SH-SY5Y (cell line): ENCODE results near the gene ADCYAP1R1.

ENCODE experiments used
- GATA2 ChIP-seq: IDR thresholded peaks from 2 replicates; pipeline ENCODE4 v1.6.1; 2011; ENCODE audit warnings: mild to moderate bottlenecking, low read depth, low read length
- GATA3 ChIP-seq: IDR thresholded peaks from 2 replicates; pipeline ENCODE4 v1.6.1; 2011; ENCODE audit warnings: low read depth, mild to moderate bottlenecking, low read length, moderate library complexity

ADCYAP1R1 gene

DNA sequence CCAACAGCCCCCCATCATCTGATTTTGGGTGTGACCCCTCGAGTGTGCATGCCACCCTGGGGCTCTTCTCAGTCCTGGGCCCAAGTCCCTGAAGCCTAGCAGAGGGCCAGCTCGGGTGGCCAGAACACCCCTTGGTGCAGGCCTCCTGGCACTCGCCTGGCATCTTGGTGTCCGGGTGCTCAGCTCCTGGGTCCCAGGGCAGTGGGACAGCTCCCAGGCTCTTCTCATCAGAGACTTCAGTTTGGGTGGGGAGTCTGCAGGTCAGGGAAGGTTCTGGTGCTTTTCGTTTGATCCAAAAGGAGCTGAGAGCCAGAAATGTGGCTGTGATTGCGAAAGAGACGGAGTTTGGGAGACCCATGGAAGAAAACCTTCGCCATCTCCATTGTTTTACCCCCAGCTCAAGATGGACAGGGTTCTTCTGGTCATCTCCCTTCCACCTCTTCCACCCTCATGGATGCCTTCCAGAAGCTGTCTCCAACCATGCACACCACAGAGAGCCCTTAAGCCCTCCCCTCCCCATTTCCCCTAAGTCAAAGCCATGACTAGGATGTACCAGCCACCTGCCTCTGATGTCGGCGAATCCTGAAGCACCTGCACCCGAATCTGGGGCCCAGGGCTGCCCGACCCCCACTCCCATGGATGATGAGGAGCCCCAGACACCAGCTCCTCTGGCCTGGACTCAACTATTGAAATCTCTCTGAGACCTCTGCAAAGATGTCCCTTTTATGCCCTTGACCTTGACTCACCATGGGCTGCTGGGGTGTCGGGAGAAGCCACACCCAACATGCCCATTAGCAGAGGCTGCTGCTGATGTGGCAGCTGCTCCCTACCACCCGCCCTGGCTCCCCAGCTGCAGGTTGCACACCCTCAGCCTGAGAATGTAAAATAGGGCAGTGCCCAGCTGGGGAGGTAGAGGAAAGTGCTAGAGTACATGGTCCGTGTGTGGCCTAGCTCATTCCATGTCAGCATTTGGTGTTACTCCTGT, 55.3 kb downstream of the ADCYAP1R1 start:
- TF ChIP-seq GATA2 (no peak), GATA3 (no peak)

DNA sequence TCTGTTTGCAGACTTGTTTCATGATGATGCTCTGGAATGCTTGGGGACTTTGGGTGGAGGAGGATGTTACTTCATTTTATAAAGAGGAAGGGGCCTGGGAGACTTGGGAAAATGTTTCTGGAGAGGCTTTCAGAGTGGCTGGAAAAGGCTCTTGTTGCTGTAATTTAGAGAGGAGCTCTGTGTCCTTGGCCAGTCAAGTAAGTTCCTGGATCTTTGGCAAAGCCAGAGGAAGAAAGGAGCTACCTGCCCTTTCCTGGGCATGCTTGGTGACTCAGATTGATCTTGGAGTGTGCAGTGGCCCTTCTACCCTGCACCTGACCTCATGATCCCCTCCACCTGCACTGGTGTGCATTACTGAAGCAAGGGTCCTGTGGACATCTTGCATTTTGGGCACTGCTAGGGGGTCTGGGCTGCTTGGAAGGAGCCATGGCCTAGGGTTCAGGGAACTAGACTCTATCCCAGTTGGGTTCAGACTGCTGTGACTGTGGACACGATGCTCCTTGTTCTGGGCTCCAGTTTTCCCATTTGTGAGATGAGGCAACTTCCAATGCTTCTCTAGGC, 56.1 kb downstream of the ADCYAP1R1 start:
- TF ChIP-seq GATA2 (no peak), GATA3 (no peak)

DNA sequence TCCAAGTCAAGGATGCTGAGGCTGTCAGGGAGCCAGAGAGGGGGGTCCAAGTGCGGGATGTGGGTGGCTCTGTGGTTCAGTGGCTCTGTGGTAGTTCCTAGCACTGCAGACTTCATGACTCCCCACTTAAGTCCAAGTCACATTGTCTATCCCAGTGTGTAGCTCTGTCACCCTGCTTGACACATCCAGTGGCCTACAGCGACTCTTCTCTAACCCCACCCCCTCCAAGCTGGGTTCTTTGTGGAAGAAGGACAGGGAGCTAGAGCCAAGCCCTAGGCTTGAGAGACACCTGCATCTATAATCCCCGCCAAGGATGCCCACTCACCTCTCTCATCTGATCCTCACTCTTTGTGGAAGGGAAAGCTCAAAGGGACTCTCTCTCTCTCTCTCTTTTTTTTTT, 57.6 kb downstream of the ADCYAP1R1 start:
- TF ChIP-seq GATA3 = no peak
- no peak for TF ChIP-seq GATA2

DNA sequence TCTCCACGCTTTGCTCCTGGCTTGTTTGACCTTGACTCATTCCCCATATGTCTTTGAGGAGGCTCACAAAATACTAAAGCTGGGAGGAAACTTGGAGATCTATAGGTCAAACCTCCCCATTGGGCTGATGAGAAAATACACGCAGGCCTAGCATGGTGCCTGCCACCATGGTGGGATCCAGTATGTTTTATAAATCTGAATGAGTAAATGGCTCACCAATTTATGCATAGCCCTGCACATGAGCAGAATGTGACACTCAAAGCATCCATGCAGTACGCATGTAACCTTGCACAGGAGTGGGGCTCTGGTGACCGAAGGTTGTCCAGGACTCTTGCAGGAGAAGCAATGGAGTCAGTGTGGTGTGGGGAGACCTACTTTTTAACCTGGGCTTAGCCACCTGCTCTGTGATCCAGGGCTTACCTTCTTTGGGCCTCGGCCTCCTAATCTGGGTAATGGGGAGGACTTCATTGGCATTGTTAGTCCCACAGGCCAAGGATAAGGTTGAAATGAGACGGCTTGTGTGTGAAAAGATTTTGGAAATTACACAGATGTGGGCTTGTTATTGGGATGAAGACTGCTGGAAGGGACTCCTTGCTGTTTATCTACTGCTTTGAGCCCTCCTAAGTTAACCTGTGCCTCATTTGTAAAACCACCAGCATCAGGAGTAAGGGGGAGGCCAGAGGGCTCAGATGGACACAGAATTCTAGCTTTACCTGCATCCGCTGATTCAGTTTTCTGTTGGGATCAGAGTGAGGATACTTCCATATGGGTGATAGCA, 58.4 kb downstream of the ADCYAP1R1 start:
- TF ChIP-seq GATA3 = no peak
- TF ChIP-seq GATA2 = no peak

DNA sequence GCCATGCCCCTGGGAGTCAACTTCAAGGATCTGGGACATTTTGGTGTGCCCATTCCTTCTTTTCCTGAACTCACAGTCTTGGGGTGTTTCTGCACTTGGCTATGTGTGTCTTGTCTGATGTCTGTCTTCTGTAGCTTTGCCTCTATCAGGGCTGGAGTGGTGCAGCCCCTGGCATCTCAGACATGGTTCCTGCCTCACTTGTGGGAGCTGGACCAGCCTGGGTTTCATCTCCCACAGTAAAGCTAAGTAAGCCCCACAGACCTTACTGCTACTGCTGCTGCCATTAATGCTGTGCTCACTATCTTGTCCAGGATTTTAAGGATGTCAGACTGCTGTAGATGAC, 59.0 kb downstream of the ADCYAP1R1 start:
- TF ChIP-seq GATA2 (no peak), GATA3 (no peak)

DNA sequence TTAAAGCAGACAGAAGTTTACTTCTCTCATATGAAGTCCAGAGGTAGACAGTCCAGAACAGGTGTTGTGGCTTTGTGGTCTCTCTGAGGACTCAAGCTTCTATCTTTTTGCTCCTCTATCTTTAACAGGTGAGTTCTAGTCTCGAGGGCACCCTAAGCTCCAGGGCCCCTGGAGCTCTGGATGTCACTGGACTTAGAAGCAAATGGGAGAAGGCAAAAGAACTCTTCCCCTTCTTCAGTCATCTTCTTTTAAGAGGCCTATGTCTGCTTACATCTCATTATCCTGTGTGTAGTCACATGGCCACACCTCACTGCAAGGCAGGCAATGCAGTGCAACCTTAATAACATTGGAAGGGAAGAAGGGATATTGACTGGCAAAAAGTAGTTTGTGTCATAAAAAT, 61.6 kb downstream of the ADCYAP1R1 start:
- TF ChIP-seq GATA3 (no peak), GATA2 (no peak)

DNA sequence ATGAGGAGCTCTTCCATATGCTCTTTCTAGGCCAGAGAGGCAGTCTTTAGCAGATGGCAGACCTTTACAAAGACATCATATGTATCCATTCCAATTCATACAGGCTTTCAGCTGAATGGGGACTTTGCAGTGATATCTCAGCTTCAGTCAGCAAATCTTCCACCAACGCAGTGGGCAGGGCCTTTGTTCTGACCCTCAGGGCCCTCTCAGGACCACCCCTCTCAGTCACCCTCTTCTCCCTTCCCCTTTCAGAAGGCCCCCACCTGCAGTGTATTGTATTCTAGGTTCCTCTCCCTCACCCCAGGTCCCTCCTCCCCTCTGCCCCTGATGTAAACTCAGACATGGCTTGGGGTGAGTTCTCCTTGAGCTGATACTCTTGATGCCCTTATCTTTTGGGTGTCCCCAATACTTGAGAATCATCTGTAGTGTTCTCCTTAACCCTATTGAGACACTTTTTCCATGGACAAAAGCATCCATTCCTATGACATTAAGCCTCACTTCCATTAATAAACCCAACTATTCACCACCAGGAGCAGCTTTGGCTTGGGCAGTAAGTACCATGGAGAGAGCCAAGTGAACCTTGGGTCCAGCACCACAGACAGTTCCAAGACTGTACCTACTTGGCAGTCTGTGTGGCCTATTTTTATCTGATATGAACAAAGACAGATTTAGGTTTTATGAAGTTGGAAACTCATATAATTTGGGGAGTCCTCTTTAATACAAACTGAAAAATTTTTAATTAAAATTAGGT, 62.7 kb downstream of the ADCYAP1R1 start:
- TF ChIP-seq GATA2 (no peak), GATA3 (no peak)

DNA sequence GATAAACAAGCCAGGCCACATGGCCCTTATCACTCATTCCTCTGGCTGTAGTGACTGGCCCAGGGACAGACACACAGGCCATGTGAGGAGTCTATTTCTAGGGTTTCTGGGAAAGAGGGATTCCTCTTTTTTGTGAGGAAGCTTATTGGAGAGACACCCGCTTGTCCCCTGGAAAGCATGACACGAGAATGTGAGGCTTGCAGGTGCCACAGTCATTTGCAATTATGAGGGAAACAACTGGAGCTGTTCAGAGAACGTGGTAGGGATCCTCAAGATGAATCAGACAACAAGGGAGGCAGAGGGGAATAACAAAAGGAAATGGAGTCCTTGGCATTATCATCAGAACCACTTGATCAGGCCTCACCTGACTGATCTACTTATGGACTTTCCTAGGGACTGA, 64.5 kb downstream of the ADCYAP1R1 start:
- TF ChIP-seq GATA2 (no peak), GATA3 (no peak)

DNA sequence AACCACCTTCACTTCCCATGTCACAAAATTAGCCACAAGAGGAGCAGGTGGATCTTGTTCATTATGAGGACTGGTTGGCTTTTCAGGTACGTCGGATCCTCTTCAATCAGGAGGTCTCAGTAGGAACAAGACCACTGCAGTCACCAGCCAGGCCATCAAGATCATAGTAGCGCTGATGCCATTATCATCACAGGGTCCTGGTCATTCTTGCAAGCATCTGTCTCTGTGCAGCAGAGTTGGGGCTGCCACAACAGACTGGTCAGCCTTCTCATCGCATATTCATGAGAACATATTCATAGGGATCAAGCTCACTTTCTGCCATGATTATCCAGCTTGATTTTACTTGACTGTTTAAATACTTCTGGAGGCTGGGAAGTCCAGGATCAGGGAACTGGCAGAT, 67.1 kb downstream of the ADCYAP1R1 start:
- TF ChIP-seq GATA3 (no peak), GATA2 (no peak)

DNA sequence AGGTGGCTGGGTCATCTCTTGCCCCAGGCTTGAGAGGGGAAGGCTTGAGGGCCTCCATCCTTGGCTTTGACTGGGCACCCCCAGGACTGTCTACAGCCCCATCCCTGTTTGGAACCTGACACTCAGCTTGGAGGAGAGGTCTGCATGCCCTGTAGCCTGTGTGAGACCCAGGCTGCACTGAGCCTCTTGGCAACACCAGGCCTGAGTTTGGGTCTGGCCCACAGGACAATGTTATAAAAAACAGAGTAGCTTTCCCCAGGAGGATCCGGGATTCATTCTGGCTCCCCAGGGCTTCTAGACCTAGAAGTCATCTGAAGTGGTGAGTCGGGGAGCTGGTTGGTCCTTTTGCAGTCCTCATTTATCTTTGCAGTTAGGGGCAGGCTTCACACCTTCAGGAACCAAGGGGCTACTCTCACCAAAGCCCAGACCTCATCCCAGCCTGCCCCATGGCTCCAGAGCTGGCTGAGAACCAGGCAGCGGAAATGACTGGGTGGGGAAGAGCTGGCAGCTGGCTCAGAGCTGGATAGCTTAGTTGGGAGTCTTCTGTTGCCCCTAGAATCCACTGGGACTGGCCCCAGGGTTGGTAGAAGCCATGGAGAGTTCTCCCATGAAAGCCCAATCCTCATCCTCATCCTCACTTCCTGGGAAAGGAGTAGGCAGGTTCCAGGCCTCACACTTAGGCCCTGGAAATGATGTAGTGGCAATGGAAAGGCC, 68.8 kb downstream of the ADCYAP1R1 start:
- TF ChIP-seq GATA3 = no peak
- TF ChIP-seq GATA2 = no peak

DNA sequence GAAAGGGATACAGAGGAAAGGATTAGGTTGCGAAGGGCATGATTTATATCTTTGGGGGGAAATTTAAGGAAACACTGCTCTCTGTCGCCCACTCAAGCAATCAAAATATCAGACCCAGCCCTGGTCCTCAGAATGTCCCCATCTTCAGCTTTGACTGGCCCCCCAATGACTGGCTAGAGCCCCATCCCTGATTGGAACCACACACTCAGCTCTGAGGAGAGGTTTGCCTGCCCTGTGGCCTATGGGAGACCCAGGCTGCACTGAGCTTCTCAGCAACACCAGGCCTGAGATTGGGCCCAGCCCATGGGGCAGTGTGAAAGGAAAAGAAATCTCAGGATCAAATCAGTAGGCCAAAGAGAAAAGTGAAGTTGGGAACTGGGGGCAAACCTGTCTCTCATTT, 69.5 kb downstream of the ADCYAP1R1 start:
- TF ChIP-seq GATA3 = no peak
- TF ChIP-seq GATA2 = no peak

DNA sequence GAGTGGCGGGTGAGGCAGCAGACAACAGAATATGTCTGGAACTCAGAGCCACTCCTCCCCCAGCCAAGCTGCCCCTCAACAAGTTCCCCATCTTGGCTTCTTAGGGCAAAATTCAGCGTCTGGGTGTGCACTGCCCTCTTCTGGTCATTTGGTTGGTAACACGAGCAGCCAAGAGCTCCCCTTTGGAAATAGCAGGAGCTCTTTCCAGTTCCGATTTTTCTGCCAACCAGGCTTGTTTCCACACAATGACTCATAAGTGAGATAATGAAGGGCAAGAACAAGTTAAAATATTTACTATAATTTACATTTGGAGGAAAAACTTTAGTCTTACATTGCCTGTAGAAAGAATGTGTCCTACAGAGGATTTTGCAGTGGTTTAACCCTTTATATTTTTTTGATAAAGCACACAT, 70.5 kb downstream of the ADCYAP1R1 start:
- TF ChIP-seq GATA2 (no peak), GATA3 (no peak)

DNA sequence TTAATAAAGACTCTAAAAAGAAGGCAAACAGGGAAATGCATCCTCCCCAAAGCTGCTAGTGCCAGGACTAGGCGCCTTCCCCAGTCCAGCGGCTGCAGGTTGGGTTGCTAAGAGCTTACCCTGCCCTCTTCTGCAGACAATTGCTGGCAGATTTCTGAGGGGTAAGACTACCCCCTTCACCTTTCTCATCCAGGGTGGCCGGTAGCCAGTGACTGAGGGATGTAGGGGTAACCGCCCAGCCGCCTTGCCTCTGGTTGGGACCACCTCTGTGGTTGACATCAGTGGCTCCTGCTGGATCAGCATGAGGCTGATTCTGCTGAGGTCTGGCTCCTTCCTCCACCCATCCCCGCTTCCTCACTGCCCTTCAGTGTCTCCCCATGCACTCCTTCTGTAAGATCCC, 71.2 kb downstream of the ADCYAP1R1 start:
- TF ChIP-seq GATA3 = no peak
- TF ChIP-seq GATA2 = no peak
